ENCODE results near the gene SPCS3.
"Not testable (repeated sequence)": the region's sequence is repeated elsewhere in the genome, so short reads cannot be mapped to it uniquely, and the experiment has no call there.

SPCS3 gene

GRCh38 chr4:176306837-176307665, 12.7 kb upstream of the SPCS3 start:
- no peak for ATAC-seq

GRCh38 chr4:176307666-176307930, 12.2 kb upstream of the SPCS3 start:
- ATAC-seq: no peak

- ATAC-seq: no peak
Observed at GRCh38 chr4:176308441-176308840, 11.3 kb upstream of the SPCS3 start.

- ATAC-seq: peak; percentile 38 to 63
Observed at GRCh38 chr4:176309046-176309445, 10.7 kb upstream of the SPCS3 start.

DNA sequence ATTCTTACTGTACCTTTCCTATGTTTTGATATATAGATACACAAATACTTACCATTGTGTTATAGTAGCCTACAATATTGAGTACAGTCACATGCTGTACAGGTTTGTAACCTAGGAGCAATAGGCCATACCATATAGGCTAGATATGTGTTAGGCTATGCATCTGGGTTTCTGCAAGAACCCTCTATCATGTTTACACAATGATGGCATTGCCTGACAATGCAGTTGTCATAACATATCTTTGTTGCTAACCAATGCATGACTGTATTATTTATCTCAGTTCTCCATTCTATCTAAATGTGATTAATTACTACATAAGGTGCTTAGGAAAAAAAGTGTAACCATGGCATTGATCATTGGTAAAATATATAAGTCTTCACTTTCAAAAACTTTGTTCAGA, 10.0 kb upstream of the SPCS3 start:
- no peak for ATAC-seq

- no peak for ATAC-seq
Observed at GRCh38 chr4:176313596-176314336, 6.0 kb upstream of the SPCS3 start.

- ATAC-seq: no peak
Observed at GRCh38 chr4:176319151-176319703, 539 bp upstream of the SPCS3 start.

DNA sequence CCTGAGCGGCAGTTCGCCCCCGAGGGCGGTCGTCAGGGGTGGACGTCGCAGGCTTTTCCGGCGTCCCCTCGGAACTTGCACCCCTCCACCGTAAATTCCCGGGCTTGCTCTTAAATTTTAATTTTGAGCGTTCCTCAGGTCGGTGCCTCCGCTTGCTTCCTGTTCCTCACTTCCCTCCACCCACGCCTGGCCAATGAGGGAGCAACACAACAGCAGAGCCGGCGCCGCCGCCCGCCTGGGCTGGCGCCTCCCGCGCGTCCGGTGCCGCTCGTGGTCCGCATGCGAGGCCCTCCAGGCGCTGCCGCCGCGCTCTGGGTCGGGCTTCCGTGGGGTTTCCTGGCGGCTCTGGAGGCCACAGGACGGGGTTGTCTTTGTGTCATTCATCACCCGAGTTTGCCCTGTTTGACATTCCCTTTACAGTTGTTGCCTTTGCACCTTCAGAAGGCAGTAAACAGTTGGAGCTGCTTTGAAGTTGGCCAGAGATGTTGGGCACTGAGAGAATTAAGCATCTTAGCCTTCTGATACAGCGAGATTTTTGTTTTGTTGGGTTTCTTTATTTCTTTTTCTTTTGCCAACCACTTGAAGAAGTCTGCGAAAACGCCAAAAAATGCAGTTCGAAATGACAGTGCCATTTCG, 692 bp downstream of the SPCS3 start:
- ATAC-seq: peak; percentile 76 to 82

GRCh38 chr4:176320976-176321361, 1.2 kb downstream of the SPCS3 start:
- ATAC-seq: no peak

GRCh38 chr4:176321589-176321988, 1.8 kb downstream of the SPCS3 start:
- no peak for ATAC-seq

DNA sequence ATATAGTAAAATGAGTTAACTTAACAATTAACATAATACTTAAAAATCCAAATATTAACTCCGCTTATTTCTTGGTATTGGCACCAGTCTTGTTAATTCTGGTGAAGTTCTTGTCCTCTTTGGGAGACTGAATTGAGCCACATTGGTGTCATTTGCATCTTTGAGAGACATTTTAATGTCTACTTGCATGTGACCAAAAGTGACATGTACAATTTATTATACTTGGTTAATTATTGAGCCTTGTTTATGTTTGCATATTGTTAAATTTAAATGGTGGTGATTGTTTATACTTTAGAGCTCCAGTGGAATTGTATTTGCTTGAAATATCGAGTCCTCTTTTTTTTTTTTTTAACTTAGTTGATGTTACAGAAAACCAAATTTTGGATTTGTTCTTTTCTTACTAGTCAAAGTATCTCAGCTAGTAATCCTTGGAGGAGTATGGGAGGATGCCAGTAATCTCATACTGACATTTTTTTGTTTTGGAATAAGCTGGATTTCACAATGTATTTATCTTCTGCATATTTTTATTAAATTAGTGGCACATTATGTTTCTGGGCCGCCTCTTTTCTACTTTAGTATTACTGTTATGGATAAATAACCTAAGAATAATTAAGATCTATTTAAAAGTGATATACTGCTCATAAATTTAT, 3.9 kb downstream of the SPCS3 start:
- ATAC-seq: no peak

- ATAC-seq: not testable (repeated sequence)
Observed at GRCh38 chr4:176324876-176325275, 5.1 kb downstream of the SPCS3 start.

GRCh38 chr4:176333076-176333475, 13.3 kb downstream of the SPCS3 start:
- no peak for ATAC-seq

- ATAC-seq: no peak
Observed at GRCh38 chr4:176334066-176334465, 14.3 kb downstream of the SPCS3 start.

DNA sequence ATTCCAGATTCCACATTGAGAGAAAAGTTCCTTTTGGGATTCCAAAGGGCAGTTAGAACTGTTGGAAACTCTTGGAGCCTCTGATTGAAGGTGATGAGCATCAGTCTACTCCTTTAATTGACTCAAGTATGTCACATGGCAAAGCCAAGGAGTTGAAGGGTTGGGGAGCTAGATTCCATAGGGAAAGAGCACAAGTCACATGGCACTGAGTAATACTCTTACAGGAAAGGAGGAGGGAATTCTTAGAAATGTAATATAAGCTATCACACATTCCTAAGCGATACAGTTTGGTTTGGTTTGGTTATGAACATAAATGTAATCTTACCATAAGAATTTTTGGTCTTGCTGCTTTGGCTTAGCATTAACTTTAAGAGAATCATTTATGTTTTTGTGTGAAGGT, 15.7 kb downstream of the SPCS3 start:
- no peak for ATAC-seq

GRCh38 chr4:176339936-176340761, 20.4 kb downstream of the SPCS3 start:
- no peak for ATAC-seq

DNA sequence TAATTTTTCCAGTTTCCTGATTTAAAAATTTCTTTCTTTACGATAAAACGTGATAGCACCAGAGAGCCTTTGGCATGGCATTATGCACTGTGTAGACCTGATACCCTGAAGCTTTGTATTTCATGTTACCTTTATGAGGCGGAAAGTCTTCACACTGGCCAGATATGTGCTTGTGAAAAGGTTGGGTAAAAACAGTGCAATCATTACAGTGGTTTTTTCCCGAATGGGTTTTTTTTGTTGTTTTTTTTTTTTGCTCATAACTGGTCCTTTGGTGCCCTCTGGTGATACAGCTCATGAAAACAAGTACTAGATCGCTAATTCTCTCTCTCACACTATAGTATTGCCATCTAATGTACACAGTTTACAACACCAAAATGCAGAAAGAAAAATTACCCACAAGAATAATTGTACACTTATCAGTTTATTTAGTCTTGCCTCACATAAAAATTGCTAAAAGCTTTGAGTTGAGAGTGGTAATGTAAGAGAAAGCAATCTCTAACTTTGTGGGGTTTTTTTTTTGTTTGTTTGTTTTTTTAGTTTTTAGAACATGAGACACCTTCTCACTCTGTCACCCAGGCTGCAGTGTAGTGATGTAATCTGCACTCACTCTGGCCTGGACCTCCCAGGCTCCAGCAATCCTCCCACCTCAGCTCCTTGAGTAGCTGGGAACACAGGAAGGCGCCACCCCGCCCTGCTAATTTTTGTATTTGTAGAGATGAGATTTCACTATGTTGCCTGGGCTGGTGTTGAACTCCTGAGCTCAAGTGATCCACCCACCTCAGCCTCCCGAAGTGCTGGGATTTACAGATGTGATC, 21.3 kb downstream of the SPCS3 start:
- peak in 1 of 2 donors; percentile 24 for ATAC-seq

DNA sequence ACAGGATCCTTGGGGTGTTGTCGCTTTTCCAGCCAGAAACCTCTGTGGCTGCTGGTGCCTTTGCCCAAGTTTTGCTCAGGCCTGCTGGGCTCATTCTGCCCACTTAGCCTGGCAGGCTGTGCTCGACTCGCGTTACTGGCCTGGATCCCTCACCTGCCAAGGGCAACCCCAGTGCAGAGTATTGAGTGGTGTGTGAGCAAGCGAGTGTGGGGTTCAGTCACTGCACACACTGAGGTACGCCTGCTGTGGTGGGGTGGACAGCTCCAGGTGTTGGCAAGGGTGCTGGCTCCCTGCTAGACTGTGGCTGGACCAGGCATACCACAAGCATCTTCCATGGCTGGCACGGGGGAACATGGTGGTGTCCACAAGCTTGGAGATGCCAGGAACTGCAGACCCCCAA, 22.6 kb downstream of the SPCS3 start:
- no peak for ATAC-seq

- no peak for ATAC-seq
Observed at GRCh38 chr4:176343286-176343685, 23.5 kb downstream of the SPCS3 start.

DNA sequence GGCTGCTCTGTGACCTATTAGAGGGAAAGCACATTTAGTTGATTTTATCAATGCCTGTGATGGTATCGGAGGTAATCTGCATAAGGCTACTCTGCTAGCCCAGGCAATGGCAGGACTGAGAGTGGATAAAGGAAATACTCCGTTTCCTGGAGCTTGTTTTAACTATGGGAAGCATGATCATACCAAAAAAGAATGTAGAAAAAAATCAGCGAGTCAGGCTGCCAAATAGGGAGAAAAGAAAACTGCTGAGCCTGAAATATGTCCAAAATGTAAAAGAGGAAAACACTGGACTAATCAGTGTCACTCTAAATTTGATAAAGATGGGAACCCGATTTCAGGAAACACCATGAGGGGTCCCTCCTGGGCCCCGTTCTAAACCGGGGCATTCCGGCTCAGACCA, 25.6 kb downstream of the SPCS3 start:
- not testable (repeated sequence) for ATAC-seq

DNA sequence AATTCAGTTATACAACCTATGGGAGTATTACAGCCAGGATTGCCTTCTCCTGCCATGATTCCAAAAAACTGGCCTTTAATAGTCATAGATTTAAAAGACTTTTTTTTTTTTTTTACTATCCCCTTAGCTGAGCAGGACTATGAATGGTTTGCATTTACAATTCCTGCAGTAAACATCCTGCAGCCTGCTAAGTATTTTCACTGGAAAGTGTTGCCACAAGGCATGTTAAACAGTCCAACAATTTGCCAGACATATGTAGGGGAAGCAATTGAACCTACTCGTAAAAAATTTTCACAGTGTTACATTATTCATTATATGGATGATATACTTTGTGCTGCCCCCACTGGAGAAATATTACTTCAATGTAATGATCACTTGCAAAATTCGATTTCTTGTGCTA, 27.1 kb downstream of the SPCS3 start:
- not testable (repeated sequence) for ATAC-seq
